Metanephros (tissue), 2 donors: ENCODE measurements around the gene MRPS15. TPM values are rescaled to one million over a fixed set of nuclear protein-coding genes. Genes with fewer than 3 reads are reported as not detected.

Experiments
- small RNA-seq: library from RNA; depleted of rRNA; stranded (forward); fragments of <200 nt; gene quantifications from one replicate; pipeline ENCODE3, GENCODE V24; 2014; ENCODE audit warnings: low replicate concordance
- total RNA-seq: library from RNA; depleted of rRNA; stranded (reverse); fragments of >200 nt; gene quantifications from one replicate; pipeline ENCODE4 v1.2.3, GENCODE V29; 2014

The MRPS15 gene
- 38.2 TPM for total RNA-seq

GRCh38 chr1:36463803-36464604 lies at the start of gene MRPS15:
MRPS15 (minus strand) TSS chr1:36464384; CDS start chr1:36464275, 109 bp downstream.

GRCh38 chr1:36482724-36483388 lies 18.7 kb upstream of the MRPS15 start, which contains the start of gene CSF3R:
CSF3R (minus strand) TSS chr1:36482913; CDS start chr1:36479496, 3,417 bp downstream.

GRCh38 chr1:36450270-36450918 lies 13.8 kb downstream of the MRPS15 start, which contains the start of gene OSCP1:
OSCP1 (minus strand) TSS chr1:36450451; CDS start chr1:36450369, 82 bp downstream.

Small RNAs within 50 kb of the gene (small RNA-seq; reads per million reads assigned to genes)
- 3.8 reads per million, percentile 92 among the genes with 10 or more reads in this experiment for gene SNORA63C

Other genes starting within 250 kb of the MRPS15 start
- 111 TPM for gene THRAP3, start 239.9 kb downstream of the MRPS15 start, total RNA-seq
- 19.5 TPM for gene SH3D21, start 158.0 kb downstream of the MRPS15 start, total RNA-seq
- gene EVA1B, start 140.7 kb downstream of the MRPS15 start, total RNA-seq: 117 TPM
- gene STK40, start 78.5 kb downstream of the MRPS15 start, total RNA-seq: 24.9 TPM
- gene LSM10, start 66.5 kb downstream of the MRPS15 start, total RNA-seq: 12.4 TPM
- gene OSCP1, start 13.9 kb downstream of the MRPS15 start, total RNA-seq: 23.4 TPM
- 30.0 TPM for gene CSF3R, start 18.5 kb upstream of the MRPS15 start, total RNA-seq